Psoas muscle (tissue), 8 donors: Measurements from ENCODE around the gene HOXD9. TPM values are rescaled to one million over a fixed set of nuclear protein-coding genes. Genes with fewer than 3 reads are reported as not detected.
A peak's percentile ranks its signal among the peaks of the same experiment; 100 is the strongest.

Experiments
- ATAC-seq, 4 donors: fragments of 200-7000 bp; cut with Tn5 transposase; one replicate each; pipeline ENCODE4 v1.9.1; 2020; ENCODE audit warnings: moderate library complexity in 3 of 4, mild to moderate bottlenecking in 2 of 4
- DNase-seq, 2 donors: peaks; one replicate each; pipeline ENCODE4 v3.0.0-alpha.2; 2020
- H3K27ac ChIP-seq: fragments of 200-600 bp; one replicate; pipeline ENCODE4 v1.8.0; 2022
- H3K27me3 ChIP-seq, 3 donors: fragments of 200-600 bp in 1 of 3; one replicate each; pipeline versions ENCODE4 v1.6.1 to v1.8.0; 2013 to 2022; ENCODE audit warnings: low read length in 2 of 3, mild to moderate bottlenecking in 2 of 3, moderate library complexity in 1 of 3; ENCODE audit not compliant: insufficient read depth in 3 of 3
- H3K36me3 ChIP-seq, 2 donors: fragments of 200-600 bp in 1 of 2; one replicate each; pipeline versions ENCODE4 v1.6.1 to v1.8.0; 2013 to 2022; ENCODE audit warnings: low read depth in 1 of 2, mild to moderate bottlenecking in 1 of 2, moderate library complexity in 1 of 2; ENCODE audit not compliant: insufficient read depth in 1 of 2
- H3K4me1 ChIP-seq: fragments of 200-600 bp; one replicate; pipeline ENCODE4 v1.8.0; 2022
- H3K4me3 ChIP-seq: fragments of 200-600 bp; one replicate; pipeline ENCODE4 v1.8.0; 2022; ENCODE audit warnings: mild to moderate bottlenecking
- H3K9me3 ChIP-seq: fragments of 200-600 bp; one replicate; pipeline ENCODE4 v1.8.0; 2022
- WGBS, 3 donors: extraction: QIAGEN DNeasy Blood & Tissue Kit; methylation state at CpG; one replicate each; pipeline versions ENCODE4 v1.1.6 to v1.1.7; 2013; 5-methylcytosine and 5-hydroxymethylcytosine counted together
- intact Hi-C, 2 donors: fragments of 100-400 bp; cut with DNase I; formaldehyde crosslinking; loops; one replicate each; pipeline versions ENCODE4 v1.11.0 to v1.14.2; 2022
- polyA plus RNA-seq, 3 donors: library from polyadenylated mRNA; stranded (reverse); fragments of 200-250 nt; gene quantifications; one replicate each; pipeline ENCODE4 v1.2.3, GENCODE V29; 2013
- total RNA-seq, 4 donors: library from RNA; stranded (reverse); fragmentation: NEBNext Ultra II Directional in 2 of 4; extraction: Animal tissue kit (Norgen Biotek cat#: 25700) in 2 of 4; gene quantifications; one replicate each; pipeline versions ENCODE4 v1.2.1 to v1.2.4, GENCODE V29; 2021 to 2023
- TF ChIP-seq, protein P1 (sequence below): fragments of 200-600 bp; IDR thresholded peaks from one replicate; pipeline ENCODE4 v1.8.0; 2022; ENCODE audit warnings: antibody characterized with exemption
- donor health status: healthy with polysubstance abuse.
- donor health status: DM: no; HTN: no; CAD: no; lungs with moderate emphysema.
- donor health status: Bipolar disorder and iron deficiency.
- donor health status: healthy.
- donor health status: DM: yes; HTN: yes; CAD: no.
- donor health status: DM: no; HTN: no; CAD: no.
- donor health status: DM: no; HTN: no; CAD: no.
- donor health status: DM: yes; HTN: yes; CAD: no.

Gene HOXD9
- total and polyA plus RNA-seq, 7 donors: 0.43 to 4.4 (median 1.7) TPM

DNA sequence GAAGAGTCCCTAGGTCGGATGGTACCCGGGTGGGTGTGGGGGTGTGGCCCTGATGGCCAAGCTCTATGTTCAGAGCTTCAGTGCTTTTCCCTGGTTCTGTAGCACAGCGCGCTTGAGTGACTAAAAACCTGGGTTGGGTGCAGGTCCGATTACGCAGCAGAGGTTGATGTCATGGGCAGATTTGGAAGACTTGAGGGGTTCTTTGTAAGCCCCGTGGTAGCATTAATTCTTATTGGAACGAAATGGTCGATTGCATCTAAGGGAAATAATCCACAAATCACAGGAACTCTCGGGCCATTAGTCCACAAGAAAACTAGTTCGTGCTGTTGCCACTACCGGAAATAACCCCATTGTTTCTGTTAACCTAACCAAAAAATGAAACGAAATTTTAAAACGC lies 16.0 kb downstream of the HOXD9 start:
- ATAC-seq: no peak
- Histone ChIP-seq H3K27ac (peak overlapping the region; percentile 93), H3K27me3 (no peaks in the 10 kb centered on the region), H3K4me3 (peak overlapping the region; percentile 89), H3K4me1 (peaks cover 24% of the 10 kb centered on the region), H3K9me3 (no peaks in the 10 kb centered on the region), H3K36me3 (no peaks in the 10 kb centered on the region)
- TF ChIP-seq, protein P1, sequence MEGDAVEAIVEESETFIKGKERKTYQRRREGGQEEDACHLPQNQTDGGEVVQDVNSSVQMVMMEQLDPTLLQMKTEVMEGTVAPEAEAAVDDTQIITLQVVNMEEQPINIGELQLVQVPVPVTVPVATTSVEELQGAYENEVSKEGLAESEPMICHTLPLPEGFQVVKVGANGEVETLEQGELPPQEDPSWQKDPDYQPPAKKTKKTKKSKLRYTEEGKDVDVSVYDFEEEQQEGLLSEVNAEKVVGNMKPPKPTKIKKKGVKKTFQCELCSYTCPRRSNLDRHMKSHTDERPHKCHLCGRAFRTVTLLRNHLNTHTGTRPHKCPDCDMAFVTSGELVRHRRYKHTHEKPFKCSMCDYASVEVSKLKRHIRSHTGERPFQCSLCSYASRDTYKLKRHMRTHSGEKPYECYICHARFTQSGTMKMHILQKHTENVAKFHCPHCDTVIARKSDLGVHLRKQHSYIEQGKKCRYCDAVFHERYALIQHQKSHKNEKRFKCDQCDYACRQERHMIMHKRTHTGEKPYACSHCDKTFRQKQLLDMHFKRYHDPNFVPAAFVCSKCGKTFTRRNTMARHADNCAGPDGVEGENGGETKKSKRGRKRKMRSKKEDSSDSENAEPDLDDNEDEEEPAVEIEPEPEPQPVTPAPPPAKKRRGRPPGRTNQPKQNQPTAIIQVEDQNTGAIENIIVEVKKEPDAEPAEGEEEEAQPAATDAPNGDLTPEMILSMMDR: no peak
- no peak for DNase-seq
- intact Hi-C loops: loop anchor here in 1 of 2 donors (5.0 kb wide), 1 partner anchor 399 kb away; no protein-coding TSS in a partner anchor
- 26 to 32% (median 31%) methylated on average over 14 of the region's 14 CpGs for WGBS, 3 donors

DNA sequence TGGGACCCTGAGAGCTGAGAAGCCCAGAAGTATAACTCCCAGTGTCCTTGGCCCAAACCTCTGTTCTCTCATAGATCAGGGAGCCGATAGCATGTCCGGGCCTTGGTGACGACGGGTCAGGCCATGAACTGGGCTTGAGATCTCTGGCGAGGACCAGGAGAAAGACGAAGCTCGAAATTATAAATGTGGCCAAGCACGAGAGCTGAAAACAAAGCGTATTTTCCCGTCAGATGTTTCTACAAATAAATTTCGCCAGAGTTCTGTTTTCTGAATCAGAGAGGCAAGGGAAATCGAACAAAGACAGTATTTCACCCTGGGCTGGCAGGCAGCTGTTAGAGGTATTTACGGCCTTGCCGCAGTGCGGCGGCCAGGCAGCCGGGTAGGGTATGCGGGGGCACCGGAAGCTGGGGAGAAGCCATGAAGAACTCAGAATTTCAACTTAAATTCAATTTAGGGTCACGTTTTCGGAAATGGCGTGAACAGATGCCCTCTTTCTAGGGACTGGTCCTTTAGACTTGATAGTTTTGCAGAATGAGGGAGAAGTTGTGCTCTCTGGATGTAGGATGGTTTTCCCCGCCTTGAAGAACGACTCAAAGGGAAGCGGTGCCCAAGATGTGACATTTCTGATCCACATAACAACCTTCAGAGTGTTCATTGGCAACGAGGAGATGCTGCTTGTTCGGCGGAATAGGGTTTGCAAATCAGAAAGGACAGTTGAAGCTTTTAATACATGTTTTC lies 16.6 kb downstream of the HOXD9 start:
- Histone ChIP-seq H3K4me1 (peaks cover 22% of the 10 kb centered on the region), H3K9me3 (no peaks in the 10 kb centered on the region), H3K27me3 (no peaks in the 10 kb centered on the region), H3K27ac (peak overlapping the region; percentile 93), H3K4me3 (peak overlapping the region; percentile 89), H3K36me3 (no peaks in the 10 kb centered on the region)
- TF ChIP-seq, protein P1: no peak
- peak in 1 of 2 donors; percentile 51 for DNase-seq
- WGBS, 3 donors: 24 to 32% (median 27%) methylated on average over 28 of the region's 28 CpGs
- intact Hi-C loops: loop anchor here in 1 of 2 donors (5.0 kb wide), 1 partner anchor 398 kb away; no protein-coding TSS in a partner anchor
- peak in 2 of 4 donors; percentile 29 to 31 for ATAC-seq

DNA sequence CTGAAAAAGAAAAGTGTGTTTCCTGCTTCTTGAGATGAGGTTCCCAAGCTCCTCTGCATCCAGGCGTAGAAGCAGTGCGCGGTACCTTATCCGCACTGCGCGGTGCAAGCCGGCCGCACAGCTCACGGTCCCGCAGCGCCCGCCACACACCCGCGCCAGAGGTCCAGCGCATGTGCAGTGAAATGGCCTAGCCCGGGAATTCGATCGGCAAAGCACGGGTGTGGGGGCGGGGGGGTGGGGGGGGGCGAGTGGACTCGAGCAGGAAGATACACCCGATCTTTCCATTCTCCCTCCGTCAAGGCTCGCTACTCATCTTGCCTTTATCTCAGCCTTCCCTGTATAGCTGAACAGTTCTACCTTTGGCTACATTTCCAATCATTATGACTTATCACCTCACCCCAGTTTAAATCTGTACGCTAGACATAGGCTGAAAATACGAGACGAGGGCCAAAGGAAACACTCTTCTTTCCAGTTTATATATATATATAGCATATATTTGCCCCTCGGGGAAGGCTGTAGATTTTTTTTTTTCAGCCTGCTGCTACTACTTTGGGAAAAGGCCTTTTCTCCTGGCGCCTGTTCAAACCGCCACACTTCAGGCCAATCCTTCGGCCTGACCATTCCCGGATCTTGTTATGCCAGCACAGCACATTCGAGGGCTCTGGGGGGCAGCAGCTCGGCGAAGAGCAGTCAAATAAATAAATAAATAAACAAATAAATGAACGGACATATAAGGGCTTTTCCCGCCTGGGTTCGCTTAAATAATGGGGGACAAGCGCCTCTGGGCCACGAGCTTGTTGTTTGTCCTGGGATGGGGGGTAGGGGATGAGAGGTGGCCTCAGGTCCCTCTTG lies 17.4 kb downstream of the HOXD9 start:
- Histone ChIP-seq H3K4me3 (peak overlapping the region; percentile 89), H3K36me3 (no peaks in the 10 kb centered on the region), H3K27ac (peak overlapping the region; percentile 93), H3K9me3 (no peaks in the 10 kb centered on the region), H3K4me1 (peaks cover 19% of the 10 kb centered on the region), H3K27me3 (no peaks in the 10 kb centered on the region)
- DNase-seq (no peak), ATAC-seq (peak in 3 of 4 donors; percentile 52 to 57 (median 56))
- intact Hi-C loops: loop anchor here (1.0 to 5.0 kb wide), 7 partner anchors 132 to 497 kb away; no protein-coding TSS in a partner anchor
- TF ChIP-seq, protein P1: no peak
- 23 to 30% (median 24%) methylated on average over 40 to 41 of the region's 41 CpGs for WGBS, 3 donors

DNA sequence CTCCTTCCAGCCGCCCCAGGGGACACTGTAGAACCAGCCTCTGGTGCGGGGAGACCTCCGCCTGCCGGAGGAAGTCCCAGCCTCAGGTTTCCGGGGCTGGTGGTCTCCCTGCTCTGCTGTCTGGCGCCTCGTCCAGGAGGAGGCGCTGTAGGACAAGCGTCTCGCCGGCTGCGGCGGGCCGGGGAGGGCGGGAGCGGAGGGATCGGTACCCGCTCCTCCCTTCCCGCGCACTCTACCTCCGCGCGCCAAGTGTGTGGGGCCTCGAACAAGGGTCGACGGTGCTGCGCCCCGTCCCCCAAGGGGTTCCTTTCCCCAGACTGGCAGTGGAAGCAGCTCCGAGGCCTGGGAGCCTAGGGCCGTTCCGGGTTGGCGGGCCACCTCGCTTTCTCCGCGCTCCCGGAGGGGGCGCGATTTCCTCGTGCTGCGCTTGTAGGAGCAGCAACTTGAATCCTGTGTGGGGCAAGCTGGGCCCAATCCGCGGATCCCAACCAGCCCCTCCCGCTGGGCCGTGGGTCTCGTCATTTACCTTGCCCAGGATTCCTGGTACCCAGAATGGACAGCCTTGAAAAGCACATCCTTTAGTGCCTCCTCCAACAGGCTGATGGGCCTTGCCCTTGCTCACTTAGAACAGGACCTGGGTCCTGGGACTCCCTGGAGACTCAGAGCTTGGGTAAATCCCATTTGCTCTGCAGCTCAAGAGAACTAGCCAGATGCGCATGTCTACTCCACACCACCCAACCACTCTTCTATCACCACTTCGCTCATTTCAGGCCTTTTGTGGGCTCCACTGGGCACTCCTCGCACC lies 18.2 kb downstream of the HOXD9 start:
- H3K27me3 ChIP-seq: no peaks in the 10 kb centered on the region
- WGBS, 3 donors: 10 to 19% (median 11%) methylated on average over 32 to 48 of the region's 48 CpGs
- DNase-seq: peak; percentile 76 to 89

More for the DNA sequence above, 18.2 kb downstream of the HOXD9 start:
- peak overlapping the region; percentile 89 for H3K4me3 ChIP-seq
- TF ChIP-seq, protein P1: peak; percentile 97
- no peaks in the 10 kb centered on the region for H3K9me3 ChIP-seq
- no peaks in the 10 kb centered on the region for H3K36me3 ChIP-seq
- peaks cover 18% of the 10 kb centered on the region for H3K4me1 ChIP-seq
- H3K27ac ChIP-seq: peak overlapping the region; percentile 93
- intact Hi-C loops: loop anchor here (1.0 to 5.0 kb wide), 6 partner anchors 132 to 497 kb away; no protein-coding TSS in a partner anchor
- ATAC-seq: peak; percentile 81 to 86 (median 82)
